Measurements from ENCODE around the gene MAML2.
A peak's percentile ranks its signal among the peaks of the same experiment; 100 is the strongest.

The MAML2 gene

DNA sequence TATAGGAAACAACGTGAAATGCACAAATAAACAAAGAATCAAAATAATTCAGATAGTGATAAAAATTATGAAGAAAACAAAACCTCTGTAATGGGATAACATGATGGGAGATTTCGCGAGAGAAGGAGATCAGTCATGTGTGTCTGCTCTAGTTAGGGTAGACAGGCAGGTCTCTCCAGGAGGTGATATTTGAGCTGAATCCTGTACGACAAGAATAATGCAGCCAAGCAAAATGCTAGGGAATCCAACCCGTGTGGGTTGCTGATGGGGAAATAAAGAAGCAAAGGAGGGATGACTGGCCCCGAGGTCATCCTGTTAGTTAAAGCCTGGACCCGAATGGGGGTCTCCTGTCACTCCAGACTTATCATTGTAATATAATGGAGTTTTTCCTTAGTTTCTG lies 16.0 kb downstream of the MAML2 start:
- no peak overlapping the region for H3K4me3 ChIP-seq (ENCODE audit: control insufficient read depth, low read depth, low read length)
- TF ChIP-seq CTCF (conservative IDR thresholded peaks at IDR 0.05; ENCODE audit: control insufficient read depth, insufficient read depth, low read depth, low read length): no peak
- no peak for DNase-seq (ENCODE audit: low read depth)

GRCh38 chr11:96324912-96325311 lies 18.1 kb downstream of the MAML2 start:
- peak; percentile 64 for DNase-seq (ENCODE audit: low read depth)
- H3K4me3 ChIP-seq (ENCODE audit: control insufficient read depth, low read depth, low read length): no peak overlapping the region
- no peak for TF ChIP-seq CTCF (conservative IDR thresholded peaks at IDR 0.05; ENCODE audit: control insufficient read depth, insufficient read depth, low read depth, low read length)

DNA sequence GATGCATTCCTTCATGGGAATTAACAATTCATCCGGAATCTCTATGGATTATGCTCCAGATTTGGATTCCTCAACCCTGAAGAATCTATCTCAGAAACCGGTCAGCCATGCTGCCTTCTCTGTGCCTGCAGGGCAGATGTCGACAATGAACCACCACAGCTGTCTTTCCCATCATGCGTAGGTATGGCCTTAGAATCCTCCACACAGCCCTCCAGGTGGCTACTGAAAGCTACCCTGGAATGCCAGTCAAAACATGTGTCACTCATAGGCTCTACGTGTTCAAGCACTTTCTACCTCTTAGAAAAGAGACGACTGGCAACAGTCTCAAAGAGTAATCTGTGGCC lies 19.4 kb downstream of the MAML2 start:
- no peak overlapping the region for H3K4me3 ChIP-seq (ENCODE audit: control insufficient read depth, low read depth, low read length)
- no peak for DNase-seq (ENCODE audit: low read depth)
- no peak for TF ChIP-seq CTCF (conservative IDR thresholded peaks at IDR 0.05; ENCODE audit: control insufficient read depth, insufficient read depth, low read depth, low read length)

- no peak for DNase-seq (ENCODE audit: low read depth)
- H3K4me3 ChIP-seq (ENCODE audit: control insufficient read depth, low read depth, low read length): no peak overlapping the region
- no peak for TF ChIP-seq CTCF (conservative IDR thresholded peaks at IDR 0.05; ENCODE audit: control insufficient read depth, insufficient read depth, low read depth, low read length)
Measured at GRCh38 chr11:96322775-96323641, 20.0 kb downstream of the MAML2 start.

DNA sequence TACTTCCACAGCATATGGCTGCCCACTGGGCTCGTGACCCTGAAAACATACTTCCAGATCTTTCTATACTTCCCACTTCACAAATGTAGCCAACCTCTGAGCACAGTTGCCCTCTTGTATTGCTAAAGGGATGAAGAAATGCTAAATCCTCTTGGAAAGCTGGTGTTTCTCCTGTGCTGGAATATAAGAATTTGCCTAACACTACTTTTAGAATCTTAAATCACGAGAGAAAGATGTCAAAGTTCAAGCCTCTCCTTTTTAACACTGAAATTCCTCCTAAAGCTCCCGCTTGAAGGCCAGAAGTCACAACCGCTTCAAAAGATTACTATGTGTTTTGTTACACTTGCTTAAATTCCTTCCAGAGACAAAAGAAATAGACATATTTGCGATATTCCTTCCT lies 21.9 kb downstream of the MAML2 start:
- no peak for TF ChIP-seq CTCF (conservative IDR thresholded peaks at IDR 0.05; ENCODE audit: control insufficient read depth, insufficient read depth, low read depth, low read length)
- H3K4me3 ChIP-seq (ENCODE audit: control insufficient read depth, low read depth, low read length): no peak overlapping the region
- DNase-seq (ENCODE audit: low read depth): no peak

GRCh38 chr11:96319898-96320656 lies 22.9 kb downstream of the MAML2 start:
- TF ChIP-seq CTCF (conservative IDR thresholded peaks at IDR 0.05; ENCODE audit: control insufficient read depth, insufficient read depth, low read depth, low read length): no peak
- no peak for DNase-seq (ENCODE audit: low read depth)
- no peak overlapping the region for H3K4me3 ChIP-seq (ENCODE audit: control insufficient read depth, low read depth, low read length)
